Astrocyte (in vitro differentiated cells and primary cell): ENCODE measurements around the gene DCTD. TPM values are rescaled to one million over a fixed set of nuclear protein-coding genes. Genes with fewer than 3 reads are reported as not detected.

Source experiments
- DNase-seq: peaks from one replicate; pipeline ENCODE4 v3.0.0-alpha.2; 2010; ENCODE audit warnings: low read depth
- FAIRE-seq: peaks from 2 replicates; lab custom pipeline; 2011; peaks lifted over from hg19 to GRCh38; lab: Jason Lieb, UNC
- H2AFZ ChIP-seq: 2 replicates; pipeline ENCODE4 v1.6.0; 2012; ENCODE audit warnings: low read depth, low read length, inconsistent platforms
- H3K27ac ChIP-seq: 2 replicates; pipeline ENCODE4 v1.5.1; 2011; ENCODE audit warnings: low read depth, low read length, inconsistent platforms
- H3K27me3 ChIP-seq: 2 replicates; pipeline ENCODE4 v1.6.0; 2011; ENCODE audit warnings: low read length, inconsistent platforms; ENCODE audit not compliant: insufficient read depth
- H3K36me3 ChIP-seq: 2 replicates; pipeline ENCODE4 v1.5.1; 2011; ENCODE audit warnings: low read length, inconsistent platforms; ENCODE audit not compliant: insufficient read depth
- H3K4me1 ChIP-seq: 2 replicates; pipeline ENCODE4 v1.5.1; 2011; ENCODE audit warnings: low read length, inconsistent platforms; ENCODE audit not compliant: insufficient read depth
- H3K4me2 ChIP-seq: 2 replicates; pipeline ENCODE4 v1.6.0; 2012; ENCODE audit warnings: low read length, inconsistent platforms
- H3K4me3 ChIP-seq: 2 replicates; pipeline ENCODE4 v1.5.1; 2011; ENCODE audit warnings: low read depth, mild to moderate bottlenecking, low read length, inconsistent platforms; ENCODE audit not compliant: insufficient read depth
- H3K79me2 ChIP-seq: 2 replicates; pipeline ENCODE4 v1.6.0; 2012; ENCODE audit warnings: mild to moderate bottlenecking, low read length, inconsistent platforms; ENCODE audit not compliant: insufficient read depth
- H3K9ac ChIP-seq: 2 replicates; pipeline ENCODE4 v1.6.0; 2012; ENCODE audit warnings: mild to moderate bottlenecking, low read length, inconsistent platforms
- H3K9me3 ChIP-seq: 2 replicates; pipeline ENCODE4 v1.5.1; 2012; ENCODE audit warnings: low read depth, mild to moderate bottlenecking, low read length, inconsistent platforms; ENCODE audit not compliant: insufficient read depth
- H4K20me1 ChIP-seq: 2 replicates; pipeline ENCODE4 v1.6.0; 2012; ENCODE audit warnings: low read length, inconsistent platforms; ENCODE audit not compliant: insufficient read depth
- H3K27ac Mint-ChIP-seq: one replicate; pipeline ENCODE4 v1.8.0; 2021; ENCODE audit warnings: mild to moderate bottlenecking, mixed read lengths; ENCODE audit not compliant: unreplicated experiment
- H3K27me3 Mint-ChIP-seq: one replicate; pipeline ENCODE4 v1.8.0; 2021; ENCODE audit warnings: low read depth, mixed read lengths; ENCODE audit not compliant: unreplicated experiment
- H3K36me3 Mint-ChIP-seq: one replicate; pipeline ENCODE4 v1.8.0; 2021; ENCODE audit warnings: low read depth, mixed read lengths; ENCODE audit not compliant: unreplicated experiment
- H3K4me1 Mint-ChIP-seq: one replicate; pipeline ENCODE4 v1.8.0; 2021; ENCODE audit warnings: low read depth, mixed read lengths; ENCODE audit not compliant: unreplicated experiment
- H3K4me3 Mint-ChIP-seq: one replicate; pipeline ENCODE4 v1.8.0; 2021; ENCODE audit warnings: mild to moderate bottlenecking, moderate library complexity, mixed read lengths; ENCODE audit not compliant: unreplicated experiment
- H3K9me3 Mint-ChIP-seq: one replicate; pipeline ENCODE4 v1.8.0; 2021; ENCODE audit warnings: mild to moderate bottlenecking, mixed read lengths; ENCODE audit not compliant: unreplicated experiment
- EZH2 ChIP-seq: IDR thresholded peaks from 2 replicates; pipeline ENCODE4 v1.6.1; 2012; ENCODE audit warnings: mild to moderate bottlenecking, low read length, inconsistent platforms; ENCODE audit not compliant: insufficient read depth
- total RNA-seq: library from RNA; stranded (reverse); gene quantifications from 2 replicates; pipeline ENCODE4 v1.2.1, GENCODE V29; 2021
- TF ChIP-seq, protein P1 (sequence below): IDR thresholded peaks from 2 replicates; pipeline ENCODE4 v1.5.1; 2011; ENCODE audit warnings: low read depth, mild to moderate bottlenecking, inconsistent platforms, low read length, moderate library complexity; ENCODE audit not compliant: insufficient read depth

The DCTD gene
- total RNA-seq, 1 donor from 2014 or later, result 119 TPM

DNA sequence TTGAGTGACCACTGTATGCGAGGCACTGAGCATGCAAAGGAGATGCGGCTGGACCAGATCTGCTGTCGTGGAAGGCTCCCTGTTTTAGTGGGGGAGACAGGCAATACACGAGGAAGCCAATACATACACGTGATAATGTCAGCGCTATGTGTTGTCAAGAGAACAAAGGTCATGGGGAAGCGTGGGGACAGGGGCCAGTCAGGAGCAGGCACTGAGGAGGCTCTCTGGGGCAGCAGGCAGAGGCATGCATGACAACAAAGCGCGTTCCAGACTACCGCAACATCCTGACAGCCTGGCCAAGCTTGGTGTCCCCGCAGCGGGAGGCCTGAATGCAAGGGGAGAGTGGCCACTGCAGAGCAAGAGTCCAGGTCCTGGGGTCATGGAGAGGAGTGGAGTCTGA lies 61.9 kb downstream of the DCTD start:
- no peak overlapping the region for H3K4me3 Mint-ChIP-seq
- Histone ChIP-seq H3K4me2 (no peak overlapping the region), H3K4me3 (no peak overlapping the region), H4K20me1 (no peaks in the 10 kb centered on the region), H3K27ac (no peak overlapping the region), H3K27me3 (peaks cover 6% of the 10 kb centered on the region), H3K79me2 (no peaks in the 10 kb centered on the region), H3K36me3 (no peaks in the 10 kb centered on the region), H2AFZ (no peak overlapping the region), H3K9ac (no peak overlapping the region), H3K4me1 (peaks cover 3% of the 10 kb centered on the region), H3K9me3 (no peaks in the 10 kb centered on the region)
- FAIRE-seq (no peak), DNase-seq (no peak)
- H3K27me3 Mint-ChIP-seq, result peaks cover 13% of the 10 kb centered on the region
- H3K9me3 Mint-ChIP-seq, result peaks cover 11% of the 10 kb centered on the region
- TF ChIP-seq, protein P1, sequence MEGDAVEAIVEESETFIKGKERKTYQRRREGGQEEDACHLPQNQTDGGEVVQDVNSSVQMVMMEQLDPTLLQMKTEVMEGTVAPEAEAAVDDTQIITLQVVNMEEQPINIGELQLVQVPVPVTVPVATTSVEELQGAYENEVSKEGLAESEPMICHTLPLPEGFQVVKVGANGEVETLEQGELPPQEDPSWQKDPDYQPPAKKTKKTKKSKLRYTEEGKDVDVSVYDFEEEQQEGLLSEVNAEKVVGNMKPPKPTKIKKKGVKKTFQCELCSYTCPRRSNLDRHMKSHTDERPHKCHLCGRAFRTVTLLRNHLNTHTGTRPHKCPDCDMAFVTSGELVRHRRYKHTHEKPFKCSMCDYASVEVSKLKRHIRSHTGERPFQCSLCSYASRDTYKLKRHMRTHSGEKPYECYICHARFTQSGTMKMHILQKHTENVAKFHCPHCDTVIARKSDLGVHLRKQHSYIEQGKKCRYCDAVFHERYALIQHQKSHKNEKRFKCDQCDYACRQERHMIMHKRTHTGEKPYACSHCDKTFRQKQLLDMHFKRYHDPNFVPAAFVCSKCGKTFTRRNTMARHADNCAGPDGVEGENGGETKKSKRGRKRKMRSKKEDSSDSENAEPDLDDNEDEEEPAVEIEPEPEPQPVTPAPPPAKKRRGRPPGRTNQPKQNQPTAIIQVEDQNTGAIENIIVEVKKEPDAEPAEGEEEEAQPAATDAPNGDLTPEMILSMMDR, result no peak
- no peak for TF ChIP-seq EZH2
- H3K36me3 Mint-ChIP-seq, result no peaks in the 10 kb centered on the region
- H3K27ac Mint-ChIP-seq, result no peak overlapping the region
- H3K4me1 Mint-ChIP-seq, result no peaks in the 10 kb centered on the region

DNA sequence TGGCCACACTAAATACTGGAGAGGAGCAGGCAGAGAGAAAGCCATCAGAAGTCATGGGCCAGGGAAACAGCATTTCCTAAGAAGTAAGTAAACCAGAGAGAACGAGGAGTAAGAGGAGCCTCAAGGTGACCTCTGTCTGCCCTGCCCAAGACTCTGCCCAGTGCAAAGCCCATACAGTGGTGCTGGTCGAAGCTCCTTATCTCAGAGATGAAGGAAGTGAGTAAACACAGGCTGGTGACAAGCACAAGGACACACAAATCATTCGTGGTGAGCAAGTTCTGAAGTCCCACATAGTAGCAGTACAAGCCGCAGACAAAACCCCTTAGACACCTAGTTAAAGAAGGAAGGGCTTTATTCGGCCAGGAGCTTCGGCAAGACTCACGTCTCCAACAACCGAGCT lies 62.7 kb downstream of the DCTD start:
- Histone ChIP-seq H3K4me1 (peaks cover 3% of the 10 kb centered on the region), H3K9ac (no peak overlapping the region), H3K9me3 (no peaks in the 10 kb centered on the region), H3K36me3 (no peaks in the 10 kb centered on the region), H4K20me1 (no peaks in the 10 kb centered on the region), H3K4me3 (no peak overlapping the region), H3K27me3 (peaks cover 6% of the 10 kb centered on the region), H2AFZ (no peak overlapping the region), H3K27ac (no peak overlapping the region), H3K79me2 (no peaks in the 10 kb centered on the region), H3K4me2 (no peak overlapping the region)
- Mint-ChIP-seq H3K36me3 (no peaks in the 10 kb centered on the region), H3K4me3 (no peak overlapping the region), H3K27ac (no peak overlapping the region), H3K9me3 (peaks cover 11% of the 10 kb centered on the region), H3K4me1 (no peaks in the 10 kb centered on the region), H3K27me3 (peaks cover 17% of the 10 kb centered on the region)
- DNase-seq (no peak), FAIRE-seq (no peak)
- TF ChIP-seq, protein P1, result no peak
- TF ChIP-seq EZH2, result no peak

DNA sequence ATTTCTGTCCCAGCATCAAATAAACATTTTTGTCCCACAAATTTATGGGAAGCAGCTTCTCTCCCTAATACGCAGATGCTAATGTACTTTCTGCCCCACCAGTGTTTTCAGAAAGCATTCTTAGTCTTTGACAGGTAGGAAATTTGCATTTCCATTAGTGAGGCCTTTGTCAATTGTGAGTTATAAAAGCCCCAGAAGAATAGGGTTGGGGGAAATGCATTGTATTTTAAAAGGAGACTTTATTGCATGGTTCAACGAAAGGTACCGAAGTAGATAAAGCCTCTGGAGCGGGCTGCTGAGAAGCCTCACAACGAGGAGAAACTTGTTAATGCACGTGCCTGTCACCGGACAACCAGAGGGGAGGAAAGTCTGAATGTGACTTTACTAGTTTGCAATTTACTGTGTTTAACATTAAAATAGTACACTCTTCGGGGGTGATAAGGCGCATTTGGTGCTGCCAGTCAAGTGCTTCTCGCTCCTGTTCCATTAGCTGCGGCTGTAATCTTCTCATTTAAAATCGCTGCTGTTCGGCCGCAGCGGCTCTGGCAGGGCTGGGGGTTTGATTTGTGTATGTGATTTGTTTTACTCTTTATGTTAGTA lies 63.4 kb downstream of the DCTD start:
- H3K9ac ChIP-seq, result no peak overlapping the region
- peaks cover 6% of the 10 kb centered on the region for H3K27me3 ChIP-seq
- Mint-ChIP-seq H3K27ac (no peak overlapping the region), H3K36me3 (no peaks in the 10 kb centered on the region), H3K4me3 (no peak overlapping the region), H3K27me3 (peaks cover 17% of the 10 kb centered on the region), H3K4me1 (no peaks in the 10 kb centered on the region), H3K9me3 (peaks cover 11% of the 10 kb centered on the region)
- no peak overlapping the region for H2AFZ ChIP-seq
- H3K4me3 ChIP-seq, result no peak overlapping the region
- no peaks in the 10 kb centered on the region for H3K79me2 ChIP-seq
- no peak for TF ChIP-seq EZH2
- TF ChIP-seq, protein P1, result no peak
- H3K9me3 ChIP-seq, result no peaks in the 10 kb centered on the region
- no peak for DNase-seq
- no peak overlapping the region for H3K27ac ChIP-seq
- no peak overlapping the region for H3K4me2 ChIP-seq
- peaks cover 3% of the 10 kb centered on the region for H3K4me1 ChIP-seq
- no peaks in the 10 kb centered on the region for H3K36me3 ChIP-seq
- FAIRE-seq, result no peak
- no peaks in the 10 kb centered on the region for H4K20me1 ChIP-seq
